Calu3 (cell line): ENCODE results near the gene NAGPA. TPM values are rescaled to one million over a fixed set of nuclear protein-coding genes. Genes with fewer than 3 reads are reported as not detected.
"Not testable (repeated sequence)": the region's sequence is repeated elsewhere in the genome, so short reads cannot be mapped to it uniquely, and the experiment has no call there.

Experiments
- Bru-seq: library from RNA; stranded (reverse); fragments of 400-500 nt; gene quantifications from one replicate; lab custom pipeline; 2021; lab: Mats Ljungman, UMichigan
- BruChase-seq, 2 experiments: library from RNA; stranded (reverse); fragments of 400-500 nt; gene quantifications; one replicate each; lab custom pipeline; 2021; lab: Mats Ljungman, UMichigan
- BruUV-seq: library from RNA; stranded (reverse); fragments of 400-500 nt; replicated peaks from 2 replicates; lab custom pipeline; 2021; lab: Mats Ljungman, UMichigan
- CTCF ChIA-PET: fragments of 300-600 bp; sonication (Branson Sonifier 250); formaldehyde crosslinking; loops from one replicate; lab custom pipeline; 2022; ENCODE audit warnings: antibody characterized with exemption; lab: Charles Lee
- DNase-seq: peaks from one replicate; pipeline ENCODE4 v3.0.0; 2022
- H3K27ac Mint-ChIP-seq: one replicate; pipeline ENCODE4 v1.8.0; 2022; ENCODE audit warnings: mixed read lengths; ENCODE audit not compliant: unreplicated experiment
- H3K27me3 Mint-ChIP-seq: one replicate; pipeline ENCODE4 v1.8.0; 2022; ENCODE audit warnings: mixed read lengths; ENCODE audit not compliant: unreplicated experiment
- H3K36me3 Mint-ChIP-seq: one replicate; pipeline ENCODE4 v1.8.0; 2022; ENCODE audit warnings: mild to moderate bottlenecking, moderate library complexity, mixed read lengths; ENCODE audit not compliant: insufficient read depth, unreplicated experiment
- H3K4me1 Mint-ChIP-seq: one replicate; pipeline ENCODE4 v1.8.0; 2022; ENCODE audit warnings: mild to moderate bottlenecking, low read depth, mixed read lengths; ENCODE audit not compliant: unreplicated experiment
- H3K4me3 Mint-ChIP-seq: one replicate; pipeline ENCODE4 v1.8.0; 2022; ENCODE audit warnings: mild to moderate bottlenecking, low read depth, moderate library complexity, mixed read lengths; ENCODE audit not compliant: unreplicated experiment
- H3K9me3 Mint-ChIP-seq: one replicate; pipeline ENCODE4 v1.8.0; 2022; ENCODE audit warnings: low read depth, mixed read lengths; ENCODE audit not compliant: unreplicated experiment
- intact Hi-C: fragments of 100-400 bp; cut with micrococcal nuclease; formaldehyde crosslinking; loops from one replicate; pipeline ENCODE4 v1.10.0; 2022; ENCODE audit not compliant: unreplicated experiment
- long read RNA-seq: library from polyadenylated mRNA; stranded (forward); transcript quantifications from one replicate; pipeline ENCODE4 v2.0.0, GENCODE V29; 2022
- total RNA-seq: library from RNA; stranded (reverse); gene quantifications from 2 replicates; pipeline ENCODE4 v1.2.3, GENCODE V29; 2022
- TF ChIP-seq, protein P1 (sequence below): fragments of 200-600 bp; IDR thresholded peaks from one replicate; pipeline ENCODE4 v1.8.0; 2022; ENCODE audit warnings: antibody characterized with exemption; ENCODE audit not compliant: unreplicated experiment

NAGPA gene
- 15.8 and 16.1 TPM in 2 replicates for total RNA-seq
- percentile 44 among the genes with signal in this experiment for Bru-seq, nascent RNA
- BruChase-seq, experiment 1, labeled RNA remaining after a 6-hour chase, result percentile 55 among the genes with signal in this experiment
- percentile 52 among the genes with signal in this experiment for BruChase-seq, experiment 2, labeled RNA remaining after a 2-hour chase
- long read RNA-seq, transcript NAGPA-201 (10 exons, 2,202 nt), result major isoform, 12 of 24 reads
- long read RNA-seq, partial matches to known transcripts, result 2 of 24 reads
- long read RNA-seq, other reads (novel, unspliced or antisense), result 10 of 24 reads

DNA sequence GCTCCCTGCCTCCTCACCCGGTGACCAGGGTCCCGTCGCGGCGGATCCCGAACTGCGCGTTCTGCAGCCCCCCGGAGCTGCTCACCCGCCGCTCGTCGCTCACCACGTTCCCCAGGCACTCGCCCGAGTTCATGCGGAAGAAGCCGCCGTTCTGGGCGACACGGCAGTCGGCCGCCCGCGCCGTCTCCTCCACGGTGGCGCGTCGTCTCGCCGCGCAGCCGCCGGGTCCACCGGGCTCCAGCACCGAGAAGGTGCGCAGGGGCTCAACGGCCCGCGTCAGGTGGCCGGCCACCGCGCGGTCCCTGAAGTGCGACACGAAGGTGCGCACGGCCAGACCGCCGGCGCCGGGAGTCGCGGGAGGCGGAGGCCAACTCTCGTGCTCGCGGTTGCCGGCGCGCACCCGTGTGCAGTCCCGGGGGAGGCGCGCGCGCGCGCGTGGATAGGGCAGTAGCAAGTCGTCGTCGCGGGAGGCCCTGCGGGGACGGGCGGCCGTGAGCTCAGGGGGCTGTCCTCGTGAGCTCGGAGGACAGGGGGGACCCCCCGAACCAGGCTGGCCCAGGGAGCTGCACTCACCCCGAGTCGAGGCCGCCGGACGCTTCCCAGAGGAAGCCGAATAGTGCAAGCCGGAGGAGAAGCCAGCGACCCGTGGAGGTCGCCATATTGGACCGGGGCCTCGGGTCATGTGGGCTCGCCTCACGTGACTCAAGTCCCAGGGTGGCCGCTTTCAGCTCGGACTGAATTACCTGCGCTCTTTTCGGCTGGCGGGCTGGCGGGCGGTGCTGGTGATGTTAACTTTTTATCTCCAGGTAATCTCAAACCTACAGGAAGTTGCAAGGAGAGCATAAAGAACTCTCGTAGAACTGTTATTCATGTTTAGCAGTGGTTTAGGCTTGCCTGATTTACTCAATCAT is at the start of gene NAGPA:
Gene NAGPA, minus strand, starts transcription at position 680 of the 911 bp plus-strand sequence. Its CDS starts 21 bp downstream, at position 659.
- CTCF ChIA-PET, result no interaction called here
- TF ChIP-seq, protein P1, sequence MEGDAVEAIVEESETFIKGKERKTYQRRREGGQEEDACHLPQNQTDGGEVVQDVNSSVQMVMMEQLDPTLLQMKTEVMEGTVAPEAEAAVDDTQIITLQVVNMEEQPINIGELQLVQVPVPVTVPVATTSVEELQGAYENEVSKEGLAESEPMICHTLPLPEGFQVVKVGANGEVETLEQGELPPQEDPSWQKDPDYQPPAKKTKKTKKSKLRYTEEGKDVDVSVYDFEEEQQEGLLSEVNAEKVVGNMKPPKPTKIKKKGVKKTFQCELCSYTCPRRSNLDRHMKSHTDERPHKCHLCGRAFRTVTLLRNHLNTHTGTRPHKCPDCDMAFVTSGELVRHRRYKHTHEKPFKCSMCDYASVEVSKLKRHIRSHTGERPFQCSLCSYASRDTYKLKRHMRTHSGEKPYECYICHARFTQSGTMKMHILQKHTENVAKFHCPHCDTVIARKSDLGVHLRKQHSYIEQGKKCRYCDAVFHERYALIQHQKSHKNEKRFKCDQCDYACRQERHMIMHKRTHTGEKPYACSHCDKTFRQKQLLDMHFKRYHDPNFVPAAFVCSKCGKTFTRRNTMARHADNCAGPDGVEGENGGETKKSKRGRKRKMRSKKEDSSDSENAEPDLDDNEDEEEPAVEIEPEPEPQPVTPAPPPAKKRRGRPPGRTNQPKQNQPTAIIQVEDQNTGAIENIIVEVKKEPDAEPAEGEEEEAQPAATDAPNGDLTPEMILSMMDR, result no peak
- Mint-ChIP-seq H3K4me3 (peak within 1 kb of the TSS; percentile 76), H3K27ac (peak within 1 kb of the TSS; percentile 56), H3K36me3 (peaks cover 21% of the 10 kb centered on the region), H3K4me1 (peaks cover 25% of the 10 kb centered on the region), H3K27me3 (peaks cover 38% of the 10 kb centered on the region), H3K9me3 (no peaks in the 10 kb centered on the region)
- intact Hi-C loops, result loop anchor here (2.0 kb wide), 1 partner anchor 75 kb away; the partner anchor contains the start of gene SEC14L5
- peak; percentile 92 for DNase-seq
- no TSS peak for BruUV-seq

- DNase-seq, result peak; percentile 44
- intact Hi-C loops, H3K27me3 Mint-ChIP-seq, H3K4me1 Mint-ChIP-seq, CTCF ChIA-PET, H3K27ac Mint-ChIP-seq, H3K9me3 Mint-ChIP-seq, H3K4me3 Mint-ChIP-seq, BruUV-seq: not testable (repeated sequence)
- peaks cover 49% of the 10 kb centered on the region for H3K36me3 Mint-ChIP-seq
These were observed 47.3 kb upstream of the NAGPA start for GRCh38 chr16:5080996-5081395.

- peaks cover 44% of the 10 kb centered on the region for H3K36me3 Mint-ChIP-seq
- H3K27me3 Mint-ChIP-seq, H3K4me3 Mint-ChIP-seq, intact Hi-C loops, H3K27ac Mint-ChIP-seq, CTCF ChIA-PET, H3K4me1 Mint-ChIP-seq, DNase-seq, H3K9me3 Mint-ChIP-seq, BruUV-seq: not testable (repeated sequence)
These were observed 46.7 kb upstream of the NAGPA start for GRCh38 chr16:5080461-5080860.

GRCh38 chr16:5078626-5079025 is 44.9 kb upstream of the NAGPA start:
- CTCF ChIA-PET, result no interaction called here
- Mint-ChIP-seq H3K4me1 (no peaks in the 10 kb centered on the region), H3K27ac (no peak overlapping the region), H3K27me3 (no peaks in the 10 kb centered on the region), H3K9me3 (no peaks in the 10 kb centered on the region), H3K4me3 (no peak overlapping the region), H3K36me3 (peaks cover 33% of the 10 kb centered on the region)
- no peak for DNase-seq
- no TSS peak for BruUV-seq
- intact Hi-C loops, result no loop called here
- TF ChIP-seq, protein P1, result no peak

DNA sequence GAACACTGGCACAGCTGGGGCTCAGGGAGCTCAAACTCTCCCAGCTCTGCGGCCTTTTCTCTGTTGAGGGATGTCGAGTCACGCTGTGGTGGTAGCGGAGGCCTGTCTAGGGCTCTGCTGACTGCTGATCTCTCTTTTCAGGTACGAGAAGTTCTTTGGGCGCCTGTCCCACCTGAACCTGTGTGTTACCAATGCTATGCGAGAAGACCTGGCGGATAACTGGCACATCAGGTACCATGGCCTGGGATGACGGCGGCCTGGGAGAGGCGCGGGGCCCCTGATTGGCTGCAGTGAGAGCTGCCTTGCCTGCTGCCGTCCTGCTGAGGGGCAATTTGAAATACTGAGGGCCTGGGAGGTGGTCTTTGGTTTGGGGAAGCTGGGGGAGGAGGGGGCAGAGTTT is 43.6 kb upstream of the NAGPA start:
- intact Hi-C loops, result no loop called here
- TF ChIP-seq, protein P1, result no peak
- no peak for DNase-seq
- no TSS peak for BruUV-seq
- Mint-ChIP-seq H3K4me1 (peaks cover 10% of the 10 kb centered on the region), H3K27ac (no peak overlapping the region), H3K9me3 (no peaks in the 10 kb centered on the region), H3K4me3 (no peak overlapping the region), H3K27me3 (no peaks in the 10 kb centered on the region), H3K36me3 (peaks cover 30% of the 10 kb centered on the region)
- CTCF ChIA-PET, result no interaction called here
